Progenitor cell of endocrine pancreas (in vitro differentiated cells): ENCODE results near the gene KRT35. TPM values are rescaled to one million over a fixed set of nuclear protein-coding genes. Genes with fewer than 3 reads are reported as not detected.
A peak's percentile ranks its signal among the peaks of the same experiment; 100 is the strongest.

Experiments used
- DNase-seq: peaks from one replicate; pipeline ENCODE4 v3.0.0; 2021; ENCODE audit warnings: low spot score; ENCODE audit not compliant: unreplicated experiment
- H3K27ac Mint-ChIP-seq: 2 replicates; pipeline ENCODE4 v1.8.0; 2021; ENCODE audit warnings: mild to moderate bottlenecking, moderate library complexity, mixed read lengths
- H3K27me3 Mint-ChIP-seq: 2 replicates; pipeline ENCODE4 v1.8.0; 2021; ENCODE audit warnings: mixed read lengths
- H3K36me3 Mint-ChIP-seq: 2 replicates; pipeline ENCODE4 v1.8.0; 2022; ENCODE audit warnings: mixed read lengths; ENCODE audit not compliant: insufficient read depth
- H3K4me1 Mint-ChIP-seq: 2 replicates; pipeline ENCODE4 v1.8.0; 2021; ENCODE audit warnings: low read depth, mixed read lengths
- H3K4me3 Mint-ChIP-seq: 2 replicates; pipeline ENCODE4 v1.8.0; 2021; ENCODE audit warnings: low read depth, mild to moderate bottlenecking, moderate library complexity, mixed read lengths
- H3K9me3 Mint-ChIP-seq: 2 replicates; pipeline ENCODE4 v1.8.0; 2021; ENCODE audit warnings: low read depth, mixed read lengths
- CTCF ChIP-seq: fragments of 200-600 bp; sonication (generic); IDR thresholded peaks from one replicate; pipeline ENCODE4 v1.5.0; 2021; ENCODE audit warnings: antibody characterized with exemption, mild to moderate bottlenecking; ENCODE audit not compliant: unreplicated experiment
- total RNA-seq: library from RNA; stranded (reverse); gene quantifications from 2 replicates; pipeline ENCODE4 v1.2.1, GENCODE V29; 2021

Gene KRT35
- total RNA-seq, 1 donor from 2014 or later, result not detected

- H3K27ac Mint-ChIP-seq, result peak overlapping the region; percentile 93
- peak; percentile 55 for DNase-seq
- no peaks in the 10 kb centered on the region for H3K27me3 Mint-ChIP-seq
- H3K4me3 Mint-ChIP-seq, result no peak overlapping the region
- H3K4me1 Mint-ChIP-seq, result peaks cover 47% of the 10 kb centered on the region
- H3K9me3 Mint-ChIP-seq, result no peaks in the 10 kb centered on the region
- peaks cover 23% of the 10 kb centered on the region for H3K36me3 Mint-ChIP-seq
- TF ChIP-seq CTCF, result no peak
Measured at GRCh38 chr17:41521574-41522261, 40.8 kb upstream of the KRT35 start.

DNA sequence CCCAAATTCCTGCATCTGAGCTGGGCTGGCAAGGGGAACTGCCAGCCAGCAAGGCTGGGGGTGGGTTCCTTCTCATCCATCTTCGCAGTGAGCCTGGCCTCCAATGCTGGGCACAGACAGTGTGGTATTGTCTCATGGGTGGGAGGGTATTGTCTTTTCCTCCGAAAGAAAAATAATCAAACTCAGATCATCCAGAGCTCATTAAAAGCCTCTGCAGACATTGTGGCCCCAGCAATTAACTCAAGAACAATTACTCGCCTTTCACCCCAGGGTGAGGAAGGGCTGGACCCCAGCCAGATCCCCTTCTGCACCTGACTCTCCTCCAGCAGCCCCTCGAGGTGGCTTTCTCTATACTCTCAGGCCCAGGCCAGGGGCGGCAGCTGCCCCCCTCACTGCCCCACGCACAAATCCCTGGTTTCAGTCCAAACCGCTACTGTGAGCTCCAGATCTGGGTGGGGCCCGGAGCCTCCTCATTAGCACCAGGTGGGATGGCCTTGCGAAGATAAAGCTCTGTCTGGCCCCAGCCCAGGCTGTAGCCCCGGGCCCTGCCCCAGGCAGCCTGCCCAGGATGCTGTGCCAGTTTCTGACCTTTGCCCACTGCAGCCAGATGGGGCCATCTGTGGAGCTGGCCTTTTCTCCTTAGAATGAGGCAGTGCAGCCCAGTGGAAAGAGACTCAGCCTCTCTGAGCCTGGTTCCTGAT lies 40.0 kb upstream of the KRT35 start:
- TF ChIP-seq CTCF, result no peak
- H3K9me3 Mint-ChIP-seq, result no peaks in the 10 kb centered on the region
- H3K4me1 Mint-ChIP-seq, result peaks cover 43% of the 10 kb centered on the region
- peaks cover 23% of the 10 kb centered on the region for H3K36me3 Mint-ChIP-seq
- peak overlapping the region; percentile 65 for H3K27ac Mint-ChIP-seq
- DNase-seq, result no peak
- H3K27me3 Mint-ChIP-seq, result no peaks in the 10 kb centered on the region
- no peak overlapping the region for H3K4me3 Mint-ChIP-seq

GRCh38 chr17:41519501-41520224 lies 38.7 kb upstream of the KRT35 start:
- Mint-ChIP-seq H3K27me3 (no peaks in the 10 kb centered on the region), H3K4me3 (no peak overlapping the region), H3K4me1 (peaks cover 34% of the 10 kb centered on the region), H3K9me3 (no peaks in the 10 kb centered on the region), H3K36me3 (peaks cover 14% of the 10 kb centered on the region), H3K27ac (peak overlapping the region; percentile 77)
- no peak for DNase-seq
- TF ChIP-seq CTCF, result no peak

DNA sequence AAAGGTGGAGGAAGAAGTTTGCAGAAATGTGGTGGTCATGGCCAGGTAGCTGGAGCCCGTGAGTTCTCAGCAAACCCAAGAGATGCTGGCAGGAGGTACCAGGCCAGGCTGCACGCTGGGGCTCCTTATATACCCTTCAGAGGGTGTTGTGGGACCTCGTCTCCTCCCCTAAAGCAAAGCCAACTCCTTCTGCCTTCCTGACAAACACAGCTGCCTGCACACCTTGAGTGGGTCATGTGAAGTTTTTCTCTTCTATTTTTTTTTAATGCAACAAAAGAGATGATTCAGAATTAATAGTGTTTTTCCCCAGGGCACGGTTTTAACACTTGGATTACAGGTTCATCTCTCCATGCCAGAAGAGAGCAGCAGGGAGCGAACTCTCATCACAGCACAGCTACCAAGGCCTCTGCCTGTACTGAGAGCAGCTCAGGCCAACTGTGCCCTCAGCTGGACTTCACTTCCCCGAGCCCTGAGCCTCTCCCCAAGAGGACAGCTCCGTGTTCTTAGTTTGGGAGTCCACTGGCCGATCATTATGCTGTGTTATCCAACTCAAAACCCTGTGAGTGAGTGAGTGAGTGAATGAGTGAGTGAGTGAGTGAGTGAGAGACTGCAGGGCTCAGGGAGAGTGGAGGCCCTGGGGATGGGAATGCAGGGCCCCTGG lies 38.0 kb upstream of the KRT35 start, which contains the start of gene KRT15:
KRT15 (minus strand) TSS at position 102 of the 661 bp plus-strand sequence; CDS start at position 39, 63 bp downstream.
- Mint-ChIP-seq H3K27me3 (no peaks in the 10 kb centered on the region), H3K27ac (peak within 1 kb of the TSS; percentile 77), H3K4me1 (peaks cover 33% of the 10 kb centered on the region), H3K4me3 (no peak within 1 kb of the TSS), H3K9me3 (no peaks in the 10 kb centered on the region), H3K36me3 (peaks cover 10% of the 10 kb centered on the region)
- no peak for TF ChIP-seq CTCF
- DNase-seq, result no peak

GRCh38 chr17:41518031-41518430 lies 37.1 kb upstream of the KRT35 start:
- no peak for TF ChIP-seq CTCF
- H3K4me1 Mint-ChIP-seq, result peaks cover 25% of the 10 kb centered on the region
- no peak overlapping the region for H3K4me3 Mint-ChIP-seq
- no peak overlapping the region for H3K27ac Mint-ChIP-seq
- H3K9me3 Mint-ChIP-seq, result no peaks in the 10 kb centered on the region
- peaks cover 1% of the 10 kb centered on the region for H3K36me3 Mint-ChIP-seq
- no peak for DNase-seq
- H3K27me3 Mint-ChIP-seq, result no peaks in the 10 kb centered on the region
